Activated effector memory CD4-positive, alpha-beta T cell treated with anti-CD3 and anti-CD28 coated beads, Interleukin-2, amount 50 U/mL, for 16 hours (primary cell): Measurements from ENCODE around the gene NLK.
A peak's percentile ranks its signal among the peaks of the same experiment; 100 is the strongest.
"Not testable (repeated sequence)": the region's sequence is repeated elsewhere in the genome, so short reads cannot be mapped to it uniquely, and the experiment has no call there.

Experiments
- DNase-seq: peaks from one replicate; pipeline ENCODE4 v3.0.0-alpha.2; 2020

The NLK gene

DNA sequence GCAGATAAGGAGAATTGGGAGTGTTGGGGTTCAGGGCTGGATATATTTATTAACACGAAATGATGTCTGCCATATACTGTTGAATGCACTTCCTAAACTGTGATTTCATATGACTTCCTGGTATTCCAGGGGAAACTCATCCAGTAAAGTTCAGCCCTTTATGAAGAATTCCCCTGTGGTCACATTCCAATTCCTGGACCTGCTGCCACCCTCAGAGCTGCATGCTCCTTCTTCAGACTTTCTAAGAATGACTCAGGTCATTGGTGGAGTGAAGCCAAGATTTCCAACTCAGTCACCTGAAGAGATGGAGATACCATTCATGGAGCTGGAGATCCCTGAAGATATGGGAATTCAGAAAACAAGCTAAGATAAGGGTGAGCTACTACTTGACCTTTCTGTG, 162.3 kb downstream of the NLK start:
- no peak for DNase-seq

DNA sequence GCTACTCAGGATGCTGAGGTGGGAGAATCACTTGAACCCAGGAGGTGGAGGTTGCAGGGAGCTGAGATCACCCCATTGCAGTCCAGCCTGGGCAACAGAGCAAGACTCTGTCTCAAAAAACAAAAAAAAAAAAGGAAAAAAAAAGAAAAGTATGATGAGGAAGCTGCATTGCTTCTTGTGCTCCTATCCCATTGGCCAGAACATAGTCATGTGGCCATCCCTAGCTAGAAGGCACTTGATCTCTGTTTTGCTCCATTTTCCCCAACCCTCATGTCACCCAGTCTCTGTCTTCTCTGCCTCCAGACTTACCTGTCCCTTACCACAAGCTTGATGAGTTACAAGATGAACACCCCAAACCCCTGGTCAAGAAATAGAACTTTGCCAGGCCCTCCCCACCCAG, 163.8 kb downstream of the NLK start:
- DNase-seq, result no peak

DNA sequence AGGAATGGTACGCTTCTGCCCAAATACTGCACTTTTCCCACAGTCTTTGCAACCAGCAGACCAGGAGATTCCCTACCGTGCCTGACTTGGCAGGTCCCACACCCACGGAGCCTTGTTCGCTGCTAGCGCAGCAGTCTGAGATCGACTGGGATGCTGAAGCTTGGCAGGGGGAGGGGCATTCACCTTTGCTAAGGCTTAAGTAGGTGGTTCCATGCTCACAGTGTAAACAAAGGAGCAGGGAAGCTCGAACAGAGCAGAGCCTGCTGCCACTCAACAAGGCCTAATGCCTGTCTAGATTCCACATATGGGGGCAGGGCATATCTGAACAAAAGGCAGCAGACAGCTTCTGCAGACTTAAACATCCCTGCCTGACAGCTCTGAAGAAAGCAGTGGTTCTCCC, 169.3 kb downstream of the NLK start:
- DNase-seq, result no peak

DNA sequence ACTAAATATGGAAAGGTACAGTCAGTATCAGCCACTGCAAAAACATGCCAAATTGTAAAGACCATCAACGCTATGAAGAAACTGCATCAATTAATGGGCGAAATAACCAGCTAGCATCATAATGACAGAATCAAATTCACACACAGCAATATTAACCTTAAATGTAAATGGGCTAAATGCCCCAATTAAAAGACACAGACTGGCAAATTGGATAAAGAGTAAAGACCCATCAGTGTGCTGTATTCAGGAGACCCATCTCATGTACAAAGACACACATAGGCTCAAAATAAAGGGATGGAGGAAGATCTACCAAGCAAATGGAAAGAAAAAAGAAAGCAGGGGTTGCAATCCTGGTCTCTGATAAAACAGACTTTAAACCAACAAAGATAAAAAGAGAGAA, 171.1 kb downstream of the NLK start:
- DNase-seq, result not testable (repeated sequence)

DNA sequence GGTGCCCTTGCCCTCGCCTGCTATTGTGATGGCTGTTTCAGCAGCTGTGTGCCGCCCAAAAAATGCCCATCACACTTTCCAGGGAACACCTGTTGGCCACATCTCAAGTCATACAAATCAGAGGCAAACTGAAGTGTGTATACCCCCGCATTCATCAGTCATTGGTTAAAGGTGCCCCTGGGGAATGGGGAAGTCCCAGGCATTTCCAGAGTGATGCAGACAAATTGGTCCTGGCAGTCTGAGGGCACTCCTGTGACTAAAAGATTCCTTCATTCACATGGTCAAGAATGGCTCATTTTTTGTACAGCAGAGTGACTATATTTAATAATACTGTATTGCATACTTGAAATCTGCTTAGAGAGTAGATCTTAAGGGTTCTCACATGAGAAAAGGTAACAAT, 173.6 kb downstream of the NLK start:
- DNase-seq, result no peak

DNA sequence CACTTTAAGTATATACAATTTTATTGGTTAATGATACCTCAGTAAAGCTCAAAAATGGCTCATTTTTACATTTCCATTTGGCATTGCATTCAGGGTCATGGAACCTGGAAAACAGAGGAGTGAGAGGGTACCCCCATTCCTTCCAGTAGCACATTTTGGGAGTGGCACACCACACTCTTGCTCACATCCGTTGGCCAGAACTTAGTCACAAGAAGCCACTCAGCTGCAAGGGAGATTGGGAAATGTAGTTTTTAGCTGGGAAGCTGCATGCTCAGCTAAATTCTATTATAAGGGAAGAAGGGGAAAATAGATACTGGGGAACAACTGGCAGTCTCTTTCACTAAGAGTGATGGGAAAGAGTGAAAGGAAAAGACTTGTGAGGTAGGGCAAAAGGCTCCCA, 174.1 kb downstream of the NLK start:
- no peak for DNase-seq

GRCh38 chr17:28219771-28220170, 177.3 kb downstream of the NLK start:
- DNase-seq, result no peak

DNA sequence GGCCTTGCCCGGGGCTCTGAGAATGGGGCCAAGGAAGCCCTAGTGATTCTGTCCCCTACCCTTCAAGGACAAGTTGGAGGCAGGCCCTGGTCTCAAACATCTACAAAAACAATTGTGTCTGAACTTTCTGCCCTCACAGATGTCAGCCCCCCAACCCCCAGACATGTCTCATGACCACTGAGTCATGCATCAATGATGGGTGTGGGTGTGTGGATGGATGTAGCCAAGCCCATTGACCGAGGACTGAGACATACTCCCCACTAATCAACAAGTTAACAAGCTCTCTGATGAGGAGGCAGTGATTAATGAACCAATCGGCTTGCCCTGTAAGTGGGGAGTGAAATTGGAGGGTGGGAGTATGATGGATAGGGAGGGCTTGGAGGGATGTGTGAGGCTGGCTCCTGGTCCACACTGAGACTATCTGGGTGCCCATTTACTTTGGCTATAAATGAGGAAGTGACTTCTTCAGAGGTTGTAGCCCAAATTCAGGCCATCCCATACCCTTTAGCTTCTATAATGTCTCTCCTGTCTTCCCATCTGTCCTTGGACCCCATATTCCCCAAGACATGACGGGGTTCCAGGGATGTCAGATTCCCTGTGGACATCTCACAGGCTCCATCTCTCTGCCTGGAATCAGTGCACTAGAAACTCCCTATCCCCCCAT, 179.4 kb downstream of the NLK start:
- no peak for DNase-seq

- DNase-seq, result no peak
These were observed 182.8 kb downstream of the NLK start for GRCh38 chr17:28225271-28225670.

- no peak for DNase-seq
These were observed 183.4 kb downstream of the NLK start for GRCh38 chr17:28225867-28226266.

DNA sequence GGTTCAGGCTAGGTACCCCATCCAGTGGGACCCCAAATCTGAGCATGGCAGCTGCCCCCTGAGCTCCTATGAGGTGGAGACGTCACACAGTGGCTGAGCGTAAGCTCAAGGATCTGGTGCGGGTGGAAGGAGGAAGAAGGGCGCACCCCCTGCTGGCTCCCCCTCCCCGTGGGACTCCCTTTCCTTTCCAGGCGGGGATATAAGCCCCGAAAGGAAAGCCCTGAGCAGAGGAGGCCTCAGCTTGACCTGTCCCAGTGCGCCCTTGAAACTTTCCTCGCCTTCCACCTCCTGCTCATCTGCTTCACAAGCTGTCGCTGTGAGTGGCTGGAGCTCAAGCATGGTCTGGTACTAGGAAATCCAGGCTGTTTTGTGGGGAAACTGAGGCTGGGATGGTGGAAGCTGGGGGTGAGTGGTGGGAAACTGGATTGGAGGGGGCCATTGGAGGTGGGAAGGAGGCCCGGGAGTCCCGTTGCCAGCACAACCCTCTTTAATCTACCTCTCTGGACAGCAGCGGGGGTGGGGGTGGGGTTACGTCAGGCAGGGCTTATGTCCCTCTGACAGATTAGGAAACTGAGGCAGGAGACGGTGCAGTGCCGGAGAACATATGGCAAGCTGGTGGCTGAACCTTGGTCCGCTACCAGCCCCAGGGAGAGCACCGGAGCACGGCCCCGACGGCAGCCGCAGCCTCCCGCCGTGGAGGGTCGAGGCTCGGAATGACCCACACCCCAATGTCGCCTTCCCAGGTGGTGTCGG, 184.3 kb downstream of the NLK start:
- DNase-seq, result no peak

- DNase-seq, result peak; percentile 67
These were observed 185.0 kb downstream of the NLK start for GRCh38 chr17:28227316-28228108.

- DNase-seq, result no peak
These were observed 185.8 kb downstream of the NLK start for GRCh38 chr17:28228109-28228840.

DNA sequence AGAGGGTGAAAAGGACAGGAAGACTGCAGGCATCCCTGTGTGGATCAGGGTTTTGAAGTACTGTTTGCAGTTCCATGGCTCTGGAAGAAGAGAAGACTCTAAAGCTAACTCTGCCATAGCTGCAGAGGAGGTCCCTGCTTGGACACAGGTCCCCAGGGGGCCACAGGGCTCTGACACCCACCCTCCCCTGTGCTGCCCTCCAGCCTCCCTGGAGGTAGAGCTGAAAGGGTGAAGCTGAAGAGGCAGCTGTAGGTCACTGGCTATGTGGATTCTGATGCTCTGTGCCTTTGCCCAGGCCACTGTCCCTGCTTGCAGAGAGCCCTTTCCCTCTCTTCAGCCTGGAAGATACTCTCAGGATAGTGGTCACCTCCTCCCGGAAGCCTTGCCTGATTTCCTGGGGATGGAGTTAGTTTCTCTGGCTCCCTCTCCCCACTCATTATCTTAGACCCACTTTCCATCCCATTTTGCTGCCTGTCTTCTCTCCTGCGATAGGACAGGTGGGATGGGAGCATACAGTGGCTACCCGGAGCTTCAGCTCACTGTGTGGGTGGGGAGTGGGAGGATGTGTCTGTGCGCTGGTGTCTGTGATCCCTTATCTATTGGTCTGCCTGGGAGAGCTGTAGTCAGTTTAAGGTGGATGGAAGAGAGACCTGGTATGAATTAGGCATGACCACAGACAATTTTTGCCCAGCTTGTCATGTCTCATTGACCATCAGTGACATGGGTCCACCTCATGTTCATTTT, 186.7 kb downstream of the NLK start:
- DNase-seq, result no peak

DNA sequence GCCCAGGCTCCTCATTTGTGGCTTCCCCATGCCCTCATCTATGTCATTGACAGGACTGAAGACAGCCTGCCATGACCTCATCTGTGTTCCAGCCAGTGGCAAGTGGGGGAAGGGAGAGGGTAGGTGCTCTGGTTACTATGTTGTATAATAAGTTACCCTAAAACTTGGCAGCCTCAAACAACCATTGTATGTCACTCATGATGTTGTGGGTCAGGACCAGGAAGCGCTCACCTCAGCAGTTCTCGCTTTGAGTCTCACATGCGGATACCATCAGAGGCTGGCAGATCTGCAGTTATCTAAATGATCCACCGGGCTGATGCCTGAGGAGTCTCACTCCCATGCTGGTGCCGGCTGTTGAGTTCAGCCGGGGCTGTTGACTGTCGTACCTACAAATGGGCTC, 187.5 kb downstream of the NLK start:
- DNase-seq, result no peak

DNA sequence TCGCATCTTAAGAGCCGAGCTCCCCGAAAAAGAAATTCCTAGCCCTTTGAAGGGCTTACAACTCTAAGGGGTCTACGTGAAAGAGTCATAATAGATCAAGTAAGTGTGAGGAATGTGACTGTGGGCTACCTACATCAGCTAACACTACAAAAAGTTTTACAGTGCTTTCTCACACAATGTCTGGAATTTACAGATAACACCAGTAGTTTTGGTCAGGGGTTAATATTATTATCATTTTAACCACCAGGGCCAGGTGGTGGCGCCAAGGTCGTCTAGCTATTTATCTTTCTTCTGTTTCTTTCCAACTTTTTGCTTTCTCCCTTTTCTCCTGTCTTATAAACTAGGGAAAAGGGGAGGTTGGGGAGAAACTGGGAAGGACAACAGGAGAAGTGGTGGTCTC, 188.1 kb downstream of the NLK start:
- DNase-seq, result not testable (repeated sequence)

GRCh38 chr17:28231624-28232023, 189.1 kb downstream of the NLK start:
- not testable (repeated sequence) for DNase-seq

GRCh38 chr17:28232966-28233870, 190.7 kb downstream of the NLK start:
- not testable (repeated sequence) for DNase-seq

GRCh38 chr17:28233872-28234856, 191.7 kb downstream of the NLK start:
- DNase-seq, result not testable (repeated sequence)
